Left colon (tissue), 2 donors: ENCODE measurements around the gene KRTAP19-3. TPM values are rescaled to one million over a fixed set of nuclear protein-coding genes. Genes with fewer than 3 reads are reported as not detected.
"Not testable (repeated sequence)": the region's sequence is repeated elsewhere in the genome, so short reads cannot be mapped to it uniquely, and the experiment has no call there.

Experiments used
- ATAC-seq: fragments of 200-7000 bp; cut with Tn5 transposase; one replicate; pipeline ENCODE4 v1.9.1; 2020; ENCODE audit warnings: mild to moderate bottlenecking, moderate library complexity
- DNase-seq, 2 donors: peaks; one replicate each; pipeline ENCODE4 v3.0.0-alpha.2; 2020
- intact Hi-C, 2 donors: fragments of 100-400 bp; cut with DNase I in 1 of 2; cut with micrococcal nuclease in 1 of 2; formaldehyde crosslinking; loops; one replicate each; pipeline versions ENCODE4 v1.11.2 to v1.14.0; 2022; cut with DNase I, micrococcal nuclease
- long read RNA-seq: library from polyadenylated mRNA; unstranded; transcript quantifications from one replicate; pipeline ENCODE4 v2.0.0, GENCODE V29; 2021
- total RNA-seq, 2 donors: library from RNA; stranded (reverse); fragmentation: NEBNext Ultra II Directional; extraction: Animal tissue kit (Norgen Biotek cat#: 25700); gene quantifications; one replicate each; pipeline ENCODE4 v1.2.1, GENCODE V29; 2021
- donor health status: DM: no; HTN: no; CAD: no.
- donor health status: DM: yes; HTN: yes; CAD: no.

KRTAP19-3 gene
- not detected for total RNA-seq
- long read RNA-seq, result 0 reads

DNA sequence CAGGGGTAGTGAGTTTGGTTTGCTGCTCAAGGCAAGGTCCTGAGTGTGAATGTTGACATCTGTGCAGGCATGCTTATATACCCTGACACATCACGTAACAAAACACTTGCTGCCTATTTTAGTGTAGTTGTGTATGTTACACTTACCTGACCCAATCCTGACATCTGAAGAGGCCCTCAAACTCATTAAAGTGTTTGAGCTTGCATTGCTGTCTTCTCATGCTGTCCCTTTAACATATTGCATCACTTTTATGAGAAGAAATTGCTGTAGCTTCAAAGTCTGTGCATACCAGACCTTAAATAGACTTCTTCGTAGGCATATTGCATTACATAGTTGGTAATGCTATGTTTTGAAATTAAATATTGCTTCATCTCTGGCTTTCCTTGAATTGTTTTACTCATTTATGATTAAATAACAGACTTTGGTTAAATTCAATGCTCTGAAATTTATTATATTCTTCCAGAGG is at the start of gene KRTAP19-3:
KRTAP19-3 (minus strand) TSS at position 51 of the 466 bp plus-strand sequence. CDS start 56 bp downstream, outside the sequence.
- intact Hi-C loops, result no loop called here
- DNase-seq (no peak), ATAC-seq (no peak)

DNA sequence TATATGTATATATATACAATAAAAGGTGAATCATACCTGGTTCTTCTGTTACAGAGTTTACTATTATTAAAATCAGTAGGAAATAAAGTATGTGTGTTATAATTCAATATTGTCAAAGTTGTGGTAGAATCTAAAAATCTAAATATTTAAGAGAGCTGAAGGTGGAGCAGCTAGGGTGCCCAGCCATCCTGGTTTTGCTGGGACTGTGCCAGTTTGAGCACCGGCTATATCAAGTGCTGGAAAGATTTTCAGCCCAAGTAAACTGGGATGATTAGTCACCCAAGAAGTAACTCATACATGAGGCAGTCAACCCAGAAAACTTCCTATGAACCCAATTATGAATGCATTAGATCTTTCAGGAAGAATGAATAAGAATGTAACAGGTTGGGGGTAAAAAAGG is 27.1 kb upstream of the KRTAP19-3 start:
- ATAC-seq, result no peak
- intact Hi-C loops, result no loop called here

DNA sequence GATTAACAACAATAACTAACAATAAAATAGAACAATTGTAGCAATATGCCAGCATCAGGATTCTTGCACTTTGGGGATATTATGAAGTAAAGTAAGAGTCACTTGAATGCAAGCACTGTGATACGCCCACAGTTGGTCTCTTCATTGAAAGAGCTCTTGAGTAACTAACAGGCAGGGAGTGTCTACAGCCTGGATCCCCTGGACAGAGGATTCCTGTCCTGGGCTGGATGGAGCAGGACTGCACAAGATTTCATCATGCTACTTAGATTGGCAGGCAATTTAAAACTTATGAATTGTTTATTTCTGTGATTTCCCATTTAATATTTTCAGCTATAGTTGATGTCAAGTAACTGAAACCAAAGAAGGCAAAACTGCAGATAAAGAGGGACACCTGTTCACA is 23.9 kb upstream of the KRTAP19-3 start:
- intact Hi-C loops, result no loop called here
- no peak for ATAC-seq
- DNase-seq, result no peak

More for the DNA sequence above, 27.1 kb upstream of the KRTAP19-3 start:
- DNase-seq, result no peak

GRCh38 chr21:30505621-30506205 is 13.9 kb upstream of the KRTAP19-3 start:
- ATAC-seq, intact Hi-C loops: not testable (repeated sequence)

DNA sequence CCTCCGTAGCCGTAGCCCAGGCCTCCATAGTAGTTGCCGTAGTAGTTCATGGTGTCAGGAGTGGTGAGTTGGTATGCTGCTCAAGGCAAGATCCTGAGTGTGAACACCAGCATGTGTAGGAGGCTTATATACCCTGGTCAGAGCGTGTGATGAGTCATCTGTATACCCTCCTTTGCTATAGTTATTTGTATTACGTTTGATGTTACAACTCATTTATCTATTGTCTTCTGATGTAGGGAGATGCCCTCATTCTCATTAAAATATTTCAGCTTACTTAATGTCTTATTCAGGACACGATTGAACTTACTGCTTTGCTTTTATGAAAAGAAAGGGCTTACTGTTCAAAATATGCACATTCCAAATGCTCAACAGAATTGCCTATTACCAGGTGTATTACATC is 10.2 kb upstream of the KRTAP19-3 start, which contains the start of gene KRTAP19-5:
KRTAP19-5 (minus strand) TSS at position 101 of the 400 bp plus-strand sequence; CDS start at position 50, 51 bp downstream.
- no peak for DNase-seq
- intact Hi-C loops, result no loop called here
- no peak for ATAC-seq

More at GRCh38 chr21:30505621-30506205, 13.9 kb upstream of the KRTAP19-3 start:
- DNase-seq, result not testable (repeated sequence)

DNA sequence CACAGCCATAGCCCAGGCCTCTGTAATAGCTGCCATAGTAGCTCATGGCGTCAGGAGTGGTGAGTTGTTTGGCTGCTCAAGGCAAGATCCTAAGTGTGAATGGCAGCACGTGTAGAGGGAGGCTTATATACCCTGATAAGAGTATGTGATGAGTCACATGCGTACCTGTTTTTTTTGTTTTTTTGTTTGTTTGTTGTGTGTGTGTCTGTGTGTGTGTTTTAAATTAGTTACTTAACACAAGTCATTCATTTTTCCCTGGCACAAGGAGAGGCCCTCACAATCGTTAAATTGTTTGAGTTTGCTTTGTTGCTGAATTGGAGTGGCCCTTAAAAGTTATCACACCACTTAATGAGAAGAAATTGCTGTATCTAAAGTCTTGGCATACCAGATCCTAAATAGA is 5.3 kb upstream of the KRTAP19-3 start, which contains the start of gene KRTAP19-4:
KRTAP19-4 (minus strand) TSS at position 101 of the 400 bp plus-strand sequence; CDS start at position 46, 55 bp downstream.
- intact Hi-C loops, result no loop called here
- ATAC-seq, result no peak
- no peak for DNase-seq

GRCh38 chr21:30487336-30487735 is 4.5 kb downstream of the KRTAP19-3 start, which contains the start of gene KRTAP19-2:
Gene KRTAP19-2 (minus strand): TSS chr21:30487436. CDS start chr21:30487348, 88 bp downstream.
- ATAC-seq (no peak), DNase-seq (no peak)
- intact Hi-C loops, result no loop called here

GRCh38 chr21:30486180-30486579 is 5.6 kb downstream of the KRTAP19-3 start:
- intact Hi-C loops, result no loop called here
- ATAC-seq (no peak), DNase-seq (no peak)

GRCh38 chr21:30482130-30482529 is 9.7 kb downstream of the KRTAP19-3 start:
- intact Hi-C loops, result no loop called here
- ATAC-seq, result no peak
- DNase-seq, result no peak

GRCh38 chr21:30480145-30480544 is 11.7 kb downstream of the KRTAP19-3 start, which contains the start of gene KRTAP19-1:
Gene KRTAP19-1 (minus strand): TSS chr21:30480367. CDS start chr21:30480317, 50 bp downstream.
- intact Hi-C loops, result no loop called here
- DNase-seq (no peak), ATAC-seq (no peak)

GRCh38 chr21:30479259-30479658 is 12.6 kb downstream of the KRTAP19-3 start:
- intact Hi-C loops, result no loop called here
- DNase-seq (no peak), ATAC-seq (no peak)

GRCh38 chr21:30478004-30478403 is 13.8 kb downstream of the KRTAP19-3 start:
- DNase-seq (no peak), ATAC-seq (no peak)
- intact Hi-C loops, result no loop called here

DNA sequence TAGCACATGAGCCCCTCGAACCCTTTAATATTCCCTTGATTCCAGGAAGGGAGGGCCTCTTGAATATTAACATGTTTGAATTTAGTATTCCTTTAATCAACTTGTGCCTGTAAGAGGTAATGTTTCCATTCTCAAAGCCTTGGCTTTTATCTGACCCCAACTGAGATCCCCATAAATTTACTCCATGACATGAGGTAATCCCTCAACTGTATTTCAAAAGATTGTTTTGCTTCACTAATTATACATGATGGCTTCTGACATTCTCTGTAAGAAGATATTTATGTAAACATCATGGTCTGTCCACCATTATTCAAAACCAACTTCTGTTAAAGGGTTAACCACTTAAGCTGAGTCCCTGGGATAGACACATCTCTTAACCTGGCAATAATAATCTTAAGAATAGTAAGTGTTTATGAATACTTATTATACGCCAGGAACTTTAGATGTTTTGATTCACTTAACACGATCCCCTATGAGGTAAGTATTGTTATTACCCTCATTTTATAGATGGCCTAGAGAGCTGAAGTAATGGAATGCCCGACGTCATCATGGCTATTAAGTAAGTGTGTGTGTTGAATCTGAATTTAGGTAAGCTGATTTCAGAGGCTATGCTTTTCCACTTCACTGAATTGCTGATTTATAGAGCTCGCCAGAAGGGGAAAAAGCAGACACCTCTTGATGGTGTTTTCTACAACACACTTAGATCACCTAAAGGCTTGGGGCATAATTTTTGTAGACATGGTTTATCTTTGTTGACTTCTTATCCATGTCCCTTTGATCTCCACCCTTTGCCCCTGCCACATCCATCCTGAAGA is 22.7 kb downstream of the KRTAP19-3 start:
- DNase-seq (no peak), ATAC-seq (no peak)
- intact Hi-C loops, result no loop called here

DNA sequence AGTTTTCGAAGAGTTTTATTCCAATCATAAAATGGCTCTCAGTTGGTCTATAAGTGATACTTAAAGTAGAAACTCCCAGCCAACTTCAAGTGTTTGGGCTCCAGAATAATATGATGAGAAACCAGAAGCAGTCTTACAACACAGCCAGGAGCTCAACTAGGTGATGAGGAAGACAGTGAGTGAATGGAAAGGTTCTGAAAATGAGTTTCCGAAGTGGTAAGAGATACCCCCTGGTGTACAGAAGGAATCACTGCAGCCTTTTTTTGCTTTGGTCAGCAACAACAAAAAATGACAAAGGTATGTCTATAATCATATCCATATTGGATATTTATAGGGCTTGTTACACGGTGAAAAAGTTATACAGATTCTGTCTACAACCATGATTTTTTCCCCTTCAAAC is 28.1 kb downstream of the KRTAP19-3 start:
- intact Hi-C loops, result no loop called here
- DNase-seq, result no peak
- ATAC-seq, result no peak

GRCh38 chr21:30448514-30448913 is 43.3 kb downstream of the KRTAP19-3 start:
- intact Hi-C loops, result no loop called here
- no peak for ATAC-seq
- DNase-seq, result no peak

DNA sequence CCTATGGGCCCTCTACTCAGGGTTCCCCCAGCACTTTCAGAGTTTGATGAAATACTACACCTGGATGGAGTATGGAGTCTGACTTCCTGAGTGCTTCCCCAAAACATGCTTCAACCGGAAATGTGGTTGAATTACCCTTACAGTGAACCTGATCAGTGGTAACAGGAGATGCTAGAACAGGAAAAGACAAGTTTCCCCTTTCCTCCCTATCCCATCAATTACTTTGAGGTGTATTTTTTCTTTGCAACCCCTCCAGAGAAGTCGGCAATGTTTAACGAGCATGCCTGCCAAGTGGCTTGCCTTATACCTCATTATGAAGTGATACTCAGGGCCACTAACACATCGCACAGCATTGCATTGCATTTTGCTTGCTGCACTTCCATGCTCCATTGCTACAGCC is 44.8 kb downstream of the KRTAP19-3 start:
- no peak for ATAC-seq
- intact Hi-C loops, result no loop called here
- DNase-seq, result no peak

- intact Hi-C loops, result no loop called here
- ATAC-seq (no peak), DNase-seq (no peak)
Observed at GRCh38 chr21:30444204-30444603, 47.6 kb downstream of the KRTAP19-3 start.

GRCh38 chr21:30443226-30443625 is 48.6 kb downstream of the KRTAP19-3 start:
- ATAC-seq, result no peak
- intact Hi-C loops, result no loop called here
- DNase-seq, result no peak
